BLaER1 (cell line): Measurements from ENCODE around the gene LRP6.

Experiments used
- H3K27ac ChIP-seq: shearing (Covaris generic); formaldehyde crosslinking; 2 replicates; pipeline ENCODE4 v1.8.1; 2022
- H3K27me3 ChIP-seq: shearing (Covaris generic); formaldehyde crosslinking; 2 replicates; pipeline ENCODE4 v1.8.1; 2022
- H3K36me3 ChIP-seq: shearing (Covaris generic); formaldehyde crosslinking; 2 replicates; pipeline ENCODE4 v1.8.1; 2022
- H3K4me1 ChIP-seq: shearing (Covaris generic); formaldehyde crosslinking; 2 replicates; pipeline ENCODE4 v1.8.1; 2022
- H3K4me2 ChIP-seq: shearing (Covaris generic); formaldehyde crosslinking; 2 replicates; pipeline ENCODE4 v1.8.1; 2022
- H3K4me3 ChIP-seq: shearing (Covaris generic); formaldehyde crosslinking; 2 replicates; pipeline ENCODE4 v1.8.1; 2022
- H3K9ac ChIP-seq: shearing (Covaris generic); formaldehyde crosslinking; 2 replicates; pipeline ENCODE4 v1.8.1; 2022
- H3K9me3 ChIP-seq: shearing (Covaris generic); formaldehyde crosslinking; 2 replicates; pipeline ENCODE4 v1.8.1; 2022
- H4K20me1 ChIP-seq: shearing (Covaris generic); formaldehyde crosslinking; 2 replicates; pipeline ENCODE4 v1.8.1; 2022
- Cebpa-rat ChIP-seq: shearing (Covaris generic); IDR thresholded peaks from 2 replicates; pipeline ENCODE4 v1.8.1; 2022

Gene LRP6

GRCh38 chr12:12091977-12092663 lies 174.7 kb downstream of the LRP6 start:
- Histone ChIP-seq H3K27me3 (no peaks in the 10 kb centered on the region), H4K20me1 (no peaks in the 10 kb centered on the region), H3K4me1 (no peaks in the 10 kb centered on the region), H3K27ac (no peak overlapping the region), H3K4me2 (no peak overlapping the region), H3K9ac (no peak overlapping the region), H3K36me3 (no peaks in the 10 kb centered on the region), H3K4me3 (no peak overlapping the region), H3K9me3 (no peaks in the 10 kb centered on the region)
- TF ChIP-seq Cebpa-rat, result no peak

- Histone ChIP-seq H3K4me1 (no peaks in the 10 kb centered on the region), H3K4me2 (no peak overlapping the region), H3K9ac (no peak overlapping the region), H4K20me1 (no peaks in the 10 kb centered on the region), H3K27ac (no peak overlapping the region), H3K9me3 (no peaks in the 10 kb centered on the region), H3K36me3 (no peaks in the 10 kb centered on the region), H3K4me3 (no peak overlapping the region), H3K27me3 (no peaks in the 10 kb centered on the region)
- no peak for TF ChIP-seq Cebpa-rat
Measured at GRCh38 chr12:12091071-12091470, 175.8 kb downstream of the LRP6 start.

DNA sequence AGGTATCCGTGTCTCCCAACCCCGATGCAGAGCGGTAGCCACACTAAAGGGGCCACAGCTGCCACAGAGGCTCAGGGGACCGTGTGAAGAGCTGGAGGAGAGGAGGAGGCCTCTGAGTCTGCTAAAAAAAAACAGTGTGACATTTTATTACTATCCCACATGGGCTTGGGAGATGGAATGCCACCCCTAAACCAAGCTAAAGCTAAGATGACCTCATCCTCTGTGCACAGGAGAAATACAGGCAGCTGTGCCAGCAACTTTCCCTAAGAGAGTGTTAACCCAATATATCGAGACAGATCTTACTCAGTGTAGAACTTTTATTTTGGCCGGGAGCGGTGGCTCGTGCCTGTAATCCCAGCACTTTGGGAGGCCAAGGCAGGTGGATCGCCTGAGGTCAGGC lies 178.1 kb downstream of the LRP6 start:
- Histone ChIP-seq H3K9ac (no peak overlapping the region), H3K27ac (no peak overlapping the region), H3K9me3 (no peaks in the 10 kb centered on the region), H3K36me3 (no peaks in the 10 kb centered on the region), H4K20me1 (no peaks in the 10 kb centered on the region), H3K4me2 (no peak overlapping the region), H3K27me3 (no peaks in the 10 kb centered on the region), H3K4me3 (no peak overlapping the region), H3K4me1 (no peaks in the 10 kb centered on the region)
- no peak for TF ChIP-seq Cebpa-rat

DNA sequence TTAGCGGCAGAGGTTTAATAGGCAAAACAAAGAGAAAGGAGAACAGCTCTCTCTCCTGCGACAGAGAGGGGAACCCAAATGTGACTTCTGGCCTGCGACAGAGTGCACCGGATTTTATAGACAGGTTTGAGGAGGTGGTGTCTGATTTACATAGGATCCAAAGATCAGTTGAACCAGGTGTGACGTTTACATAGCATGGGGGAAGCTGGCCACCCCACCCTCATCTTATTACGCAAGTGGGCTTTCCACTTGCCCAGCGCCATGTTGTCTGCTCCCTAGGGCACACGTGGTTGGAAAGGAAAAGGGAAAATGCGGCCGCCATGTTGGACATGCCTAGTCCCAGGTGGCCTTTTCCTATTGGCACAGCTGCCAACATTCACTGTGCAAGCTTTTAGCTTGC lies 178.7 kb downstream of the LRP6 start:
- Histone ChIP-seq H4K20me1 (no peaks in the 10 kb centered on the region), H3K9me3 (no peaks in the 10 kb centered on the region), H3K9ac (no peak overlapping the region), H3K27me3 (no peaks in the 10 kb centered on the region), H3K36me3 (no peaks in the 10 kb centered on the region), H3K4me3 (no peak overlapping the region), H3K4me2 (no peak overlapping the region), H3K4me1 (no peaks in the 10 kb centered on the region), H3K27ac (no peak overlapping the region)
- no peak for TF ChIP-seq Cebpa-rat

- Histone ChIP-seq H3K4me2 (no peak overlapping the region), H3K36me3 (no peaks in the 10 kb centered on the region), H3K27me3 (no peaks in the 10 kb centered on the region), H3K27ac (no peak overlapping the region), H3K9ac (no peak overlapping the region), H3K4me1 (no peaks in the 10 kb centered on the region), H3K4me3 (no peak overlapping the region), H4K20me1 (no peaks in the 10 kb centered on the region), H3K9me3 (no peaks in the 10 kb centered on the region)
- TF ChIP-seq Cebpa-rat, result no peak
Measured at GRCh38 chr12:12087693-12088034, 179.2 kb downstream of the LRP6 start.

GRCh38 chr12:12086973-12087692 lies 179.7 kb downstream of the LRP6 start:
- H3K27me3 ChIP-seq, result no peaks in the 10 kb centered on the region
- H3K9me3 ChIP-seq, result no peaks in the 10 kb centered on the region
- no peak overlapping the region for H3K27ac ChIP-seq
- H4K20me1 ChIP-seq, result no peaks in the 10 kb centered on the region
- TF ChIP-seq Cebpa-rat, result no peak
- no peak overlapping the region for H3K4me3 ChIP-seq
- H3K4me2 ChIP-seq, result no peak overlapping the region
- no peaks in the 10 kb centered on the region for H3K4me1 ChIP-seq
- no peaks in the 10 kb centered on the region for H3K36me3 ChIP-seq
- H3K9ac ChIP-seq, result no peak overlapping the region

DNA sequence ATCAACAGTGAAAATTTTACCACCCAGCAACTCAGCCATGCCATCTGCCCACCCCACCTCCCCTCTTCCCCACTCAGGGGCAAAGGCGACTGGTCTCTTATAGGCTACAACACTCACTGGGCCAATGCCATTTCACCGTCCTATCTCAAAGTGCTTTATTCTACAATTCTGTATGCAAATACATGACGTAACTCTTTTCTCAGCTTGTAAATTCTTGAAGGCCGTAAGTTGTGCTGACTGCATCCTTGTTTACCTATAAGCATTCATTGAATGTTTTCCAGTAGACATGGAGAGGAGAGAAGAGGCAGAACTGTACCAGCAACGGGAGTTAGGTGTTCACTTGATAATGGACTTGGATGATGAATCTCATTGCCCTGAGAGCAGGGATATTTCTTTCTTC lies 180.5 kb downstream of the LRP6 start:
- Histone ChIP-seq H4K20me1 (no peaks in the 10 kb centered on the region), H3K4me1 (no peaks in the 10 kb centered on the region), H3K9ac (no peak overlapping the region), H3K4me3 (no peak overlapping the region), H3K27me3 (no peaks in the 10 kb centered on the region), H3K27ac (no peak overlapping the region), H3K36me3 (no peaks in the 10 kb centered on the region), H3K4me2 (no peak overlapping the region), H3K9me3 (no peaks in the 10 kb centered on the region)
- TF ChIP-seq Cebpa-rat, result no peak

GRCh38 chr12:12083688-12084087 lies 183.2 kb downstream of the LRP6 start:
- Histone ChIP-seq H3K36me3 (no peaks in the 10 kb centered on the region), H3K9ac (no peak overlapping the region), H3K27me3 (no peaks in the 10 kb centered on the region), H3K27ac (no peak overlapping the region), H4K20me1 (no peaks in the 10 kb centered on the region), H3K4me2 (no peak overlapping the region), H3K4me1 (no peaks in the 10 kb centered on the region), H3K4me3 (no peak overlapping the region), H3K9me3 (no peaks in the 10 kb centered on the region)
- no peak for TF ChIP-seq Cebpa-rat

- TF ChIP-seq Cebpa-rat, result no peak
- Histone ChIP-seq H3K4me3 (no peak overlapping the region), H3K27me3 (no peaks in the 10 kb centered on the region), H3K27ac (no peak overlapping the region), H3K4me2 (no peak overlapping the region), H3K9me3 (no peaks in the 10 kb centered on the region), H4K20me1 (no peaks in the 10 kb centered on the region), H3K9ac (no peak overlapping the region), H3K4me1 (no peaks in the 10 kb centered on the region), H3K36me3 (no peaks in the 10 kb centered on the region)
Measured at GRCh38 chr12:12081836-12082497, 184.9 kb downstream of the LRP6 start.

GRCh38 chr12:12079291-12079690 lies 187.6 kb downstream of the LRP6 start:
- Histone ChIP-seq H3K27ac (no peak overlapping the region), H3K27me3 (no peaks in the 10 kb centered on the region), H3K9ac (no peak overlapping the region), H3K4me3 (no peak overlapping the region), H4K20me1 (no peaks in the 10 kb centered on the region), H3K4me2 (no peak overlapping the region), H3K9me3 (no peaks in the 10 kb centered on the region), H3K4me1 (no peaks in the 10 kb centered on the region), H3K36me3 (no peaks in the 10 kb centered on the region)
- TF ChIP-seq Cebpa-rat, result no peak
